Esophagus squamous epithelium (tissue), 5 donors: Measurements from ENCODE around the gene TRAPPC5. TPM values are rescaled to one million over a fixed set of nuclear protein-coding genes. Genes with fewer than 3 reads are reported as not detected.

Experiments
- DNase-seq: peaks from one replicate; lab custom pipeline; 2025; lab: John Stamatoyannopoulos, UW
- H3K27ac ChIP-seq, 4 donors: fragments of 200-600 bp; sonication (generic); one replicate each; pipeline ENCODE4 v1.5.1; 2016 to 2019; ENCODE audit warnings: mild to moderate bottlenecking in 1 of 4
- H3K27me3 ChIP-seq, 4 donors: fragments of 200-600 bp; sonication (generic); 1 replicate in 3 of 4; 2 replicates in 1 of 4; pipeline versions ENCODE4 v1.5.1 to v1.6.0; 2017 to 2021; ENCODE audit warnings: antibody characterized with exemption in 1 of 4
- H3K36me3 ChIP-seq, 3 donors: fragments of 200-600 bp; sonication (generic); one replicate each; pipeline ENCODE4 v1.5.1; 2016 to 2019
- H3K4me1 ChIP-seq, 3 donors: fragments of 200-600 bp; sonication (generic); one replicate each; pipeline ENCODE4 v1.5.1; 2017 to 2019
- H3K4me3 ChIP-seq, 4 donors: fragments of 200-600 bp; sonication (generic); 1 replicate in 3 of 4; 2 replicates in 1 of 4; pipeline ENCODE4 v1.5.1; 2016 to 2019; ENCODE audit warnings: mild to moderate bottlenecking in 2 of 4, moderate library complexity in 1 of 4
- H3K9me3 ChIP-seq, 3 donors: fragments of 200-600 bp; sonication (generic); one replicate each; pipeline ENCODE4 v1.5.1; 2016 to 2019
- POLR2A ChIP-seq, 4 donors: fragments of 450-650 bp; IDR thresholded peaks; one replicate each; pipeline ENCODE4 v1.6.1; 2017; ENCODE audit warnings: antibody characterized with exemption in 4 of 4, mild to moderate bottlenecking in 4 of 4, moderate library complexity in 3 of 4
- WGBS, 2 donors: methylation state at CpG; one replicate each; pipeline ENCODE4 v1.1.5; 2018; 5-methylcytosine and 5-hydroxymethylcytosine counted together
- intact Hi-C: fragments of 100-400 bp; cut with DNase I; formaldehyde crosslinking; loops from one replicate; pipeline ENCODE4 v1.15.0; 2022
- total RNA-seq, 4 donors: library from RNA; depleted of rRNA; stranded (reverse); fragments of >200 nt; gene quantifications; one replicate each; pipeline ENCODE4 v1.1.0, GENCODE V29; 2016
- TF ChIP-seq, protein P1 (sequence below), 6 experiments: fragments of 450-650 bp in 4 of 6; fragments of 200-600 bp in 2 of 6; sonication (generic) in 2 of 6; IDR thresholded peaks; one replicate each; pipeline ENCODE4 v1.5.1; 2016 to 2019; ENCODE audit warnings: antibody characterized with exemption in 6 of 6, mild to moderate bottlenecking in 4 of 6, moderate library complexity in 4 of 6
- donor health status: DM: yes; HTN: yes; CAD: no.

Gene TRAPPC5
- total RNA-seq, 4 donors from 2014 or later = 52.3 to 91.5 (median 77.4) TPM

DNA sequence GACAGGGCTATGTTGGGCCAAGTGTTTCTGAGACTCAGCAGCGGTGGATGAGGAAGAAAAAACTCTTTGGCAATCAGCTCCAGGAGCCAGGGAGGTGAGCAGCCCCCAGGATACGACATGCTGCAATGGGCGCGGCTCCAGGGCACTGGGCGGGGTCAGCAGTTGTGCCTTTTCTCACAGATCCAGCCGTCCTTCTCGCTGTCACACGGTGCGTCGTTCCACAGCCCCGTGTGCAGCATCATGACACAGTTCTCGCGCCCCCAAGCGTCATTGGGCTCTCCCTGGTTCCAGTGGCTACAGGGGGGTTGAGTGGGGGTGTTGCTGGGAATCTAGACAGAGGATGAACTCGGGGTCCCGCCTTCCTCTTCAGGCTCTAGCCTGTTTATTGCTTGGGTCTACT, 48.6 kb downstream of the TRAPPC5 start:
- 7 to 24% methylated on average over 4 to 10 of the region's 16 CpGs for WGBS, 2 donors
- H3K27me3 ChIP-seq = peaks cover 5 to 93% (median 12%) of the 10 kb centered on the region in 4 donors
- DNase-seq = no peak
- intact Hi-C loops = no loop called here
- no peaks in the 10 kb centered on the region for H3K9me3 ChIP-seq
- H3K4me3 ChIP-seq = no peak overlapping the region
- no peaks in the 10 kb centered on the region for H3K36me3 ChIP-seq
- TF ChIP-seq, protein P1, sequence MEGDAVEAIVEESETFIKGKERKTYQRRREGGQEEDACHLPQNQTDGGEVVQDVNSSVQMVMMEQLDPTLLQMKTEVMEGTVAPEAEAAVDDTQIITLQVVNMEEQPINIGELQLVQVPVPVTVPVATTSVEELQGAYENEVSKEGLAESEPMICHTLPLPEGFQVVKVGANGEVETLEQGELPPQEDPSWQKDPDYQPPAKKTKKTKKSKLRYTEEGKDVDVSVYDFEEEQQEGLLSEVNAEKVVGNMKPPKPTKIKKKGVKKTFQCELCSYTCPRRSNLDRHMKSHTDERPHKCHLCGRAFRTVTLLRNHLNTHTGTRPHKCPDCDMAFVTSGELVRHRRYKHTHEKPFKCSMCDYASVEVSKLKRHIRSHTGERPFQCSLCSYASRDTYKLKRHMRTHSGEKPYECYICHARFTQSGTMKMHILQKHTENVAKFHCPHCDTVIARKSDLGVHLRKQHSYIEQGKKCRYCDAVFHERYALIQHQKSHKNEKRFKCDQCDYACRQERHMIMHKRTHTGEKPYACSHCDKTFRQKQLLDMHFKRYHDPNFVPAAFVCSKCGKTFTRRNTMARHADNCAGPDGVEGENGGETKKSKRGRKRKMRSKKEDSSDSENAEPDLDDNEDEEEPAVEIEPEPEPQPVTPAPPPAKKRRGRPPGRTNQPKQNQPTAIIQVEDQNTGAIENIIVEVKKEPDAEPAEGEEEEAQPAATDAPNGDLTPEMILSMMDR (IDR thresholded peaks at IDR 0.05) = no peak
- no peak for TF ChIP-seq POLR2A (IDR thresholded peaks at IDR 0.05)
- peaks cover 0 to 8% (median 3%) of the 10 kb centered on the region in 3 donors for H3K4me1 ChIP-seq
- H3K27ac ChIP-seq = no peak overlapping the region

DNA sequence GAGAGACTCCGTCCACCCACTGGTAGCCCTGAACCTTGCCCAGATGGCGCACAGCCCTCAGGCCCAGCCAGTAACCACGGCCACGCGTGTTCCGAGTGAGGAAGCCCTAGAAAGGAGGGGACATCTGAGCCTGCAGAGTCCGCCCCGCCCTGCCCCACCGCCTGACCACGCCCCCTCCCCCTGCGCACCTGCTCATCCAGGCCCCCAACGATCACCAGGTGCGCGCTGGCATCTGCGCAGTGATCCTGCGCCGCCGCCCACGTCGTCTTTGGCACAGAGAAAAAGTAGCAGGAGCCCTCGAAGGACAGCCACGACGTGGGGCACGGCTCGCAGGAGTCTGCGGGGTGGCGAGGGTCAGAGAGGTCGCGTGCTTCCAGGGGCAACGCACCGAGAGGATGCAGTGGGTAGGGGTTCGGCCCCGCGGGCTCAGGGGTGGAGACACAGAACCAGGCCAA, 49.2 kb downstream of the TRAPPC5 start:
- Histone ChIP-seq H3K4me3 (peak overlapping the region in 1 of 4 donors; percentile 15), H3K36me3 (no peaks in the 10 kb centered on the region), H3K9me3 (no peaks in the 10 kb centered on the region), H3K4me1 (peaks cover 0 to 8% (median 3%) of the 10 kb centered on the region in 3 donors), H3K27ac (no peak overlapping the region), H3K27me3 (peaks cover 5 to 92% (median 12%) of the 10 kb centered on the region in 4 donors)
- WGBS, 2 donors = 6 to 8% methylated on average over 2 to 6 of the region's 34 CpGs
- DNase-seq = no peak
- TF ChIP-seq, protein P1 (IDR thresholded peaks at IDR 0.05) = no peak
- TF ChIP-seq POLR2A (IDR thresholded peaks at IDR 0.05) = no peak
- intact Hi-C loops = no loop called here

DNA sequence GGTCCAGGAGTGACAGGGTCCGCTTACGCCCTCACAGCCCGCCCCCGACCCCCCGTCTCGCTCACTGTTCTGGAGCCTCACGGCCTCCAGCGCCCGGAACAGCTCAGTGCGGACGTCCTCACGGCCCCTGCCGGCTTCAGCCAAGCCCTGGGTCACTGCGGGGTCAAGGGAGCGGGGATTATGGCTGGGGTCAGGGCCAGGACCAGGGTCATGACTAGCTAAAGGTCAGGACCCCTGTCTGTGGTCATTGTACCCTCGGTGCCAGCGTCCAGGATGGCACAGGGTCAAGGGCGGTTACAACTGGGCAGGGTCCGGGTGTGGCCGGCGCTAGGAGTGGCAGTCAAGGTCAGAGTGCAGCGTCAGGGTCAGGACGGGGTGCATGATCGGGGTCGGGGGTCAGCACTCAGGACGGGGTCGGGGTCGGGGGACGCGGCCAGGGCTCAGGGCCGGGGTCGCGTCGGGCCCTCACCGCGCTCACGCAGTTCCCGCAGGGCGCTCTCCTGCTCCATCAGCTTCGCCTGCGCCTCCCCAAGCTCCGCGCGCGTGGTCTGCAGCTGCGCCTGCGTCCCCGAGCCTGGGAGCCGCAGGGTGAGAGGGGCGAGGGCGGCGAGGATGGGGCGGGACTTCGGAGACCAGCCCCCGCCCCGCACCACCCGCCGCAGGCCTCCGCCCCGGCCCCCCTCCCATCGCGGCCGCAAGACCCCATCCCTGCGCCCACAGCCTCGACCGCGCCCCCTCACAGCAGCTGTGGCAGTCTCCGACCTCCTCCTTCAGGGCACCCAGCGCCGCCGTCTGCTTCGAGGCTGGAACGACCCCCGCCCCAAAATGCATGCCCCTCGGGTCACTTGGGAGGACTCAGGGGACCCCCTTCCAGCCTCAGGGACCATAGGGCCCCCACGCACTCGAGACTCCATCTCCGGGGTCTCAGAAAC, 49.9 kb downstream of the TRAPPC5 start:
- DNase-seq = no peak
- H3K27ac ChIP-seq = no peak overlapping the region
- H3K27me3 ChIP-seq = peaks cover 5 to 86% (median 12%) of the 10 kb centered on the region in 4 donors
- 0 to 15% methylated on average over 2 to 4 of the region's 78 CpGs for WGBS, 2 donors
- H3K9me3 ChIP-seq = no peaks in the 10 kb centered on the region
- intact Hi-C loops = no loop called here
- no peaks in the 10 kb centered on the region for H3K36me3 ChIP-seq
- TF ChIP-seq POLR2A (IDR thresholded peaks at IDR 0.05) = no peak
- TF ChIP-seq, protein P1 (IDR thresholded peaks at IDR 0.05) = no peak
- H3K4me1 ChIP-seq = peaks cover 0 to 8% (median 3%) of the 10 kb centered on the region in 3 donors
- H3K4me3 ChIP-seq = peak overlapping the region in 1 of 4 donors; percentile 15

DNA sequence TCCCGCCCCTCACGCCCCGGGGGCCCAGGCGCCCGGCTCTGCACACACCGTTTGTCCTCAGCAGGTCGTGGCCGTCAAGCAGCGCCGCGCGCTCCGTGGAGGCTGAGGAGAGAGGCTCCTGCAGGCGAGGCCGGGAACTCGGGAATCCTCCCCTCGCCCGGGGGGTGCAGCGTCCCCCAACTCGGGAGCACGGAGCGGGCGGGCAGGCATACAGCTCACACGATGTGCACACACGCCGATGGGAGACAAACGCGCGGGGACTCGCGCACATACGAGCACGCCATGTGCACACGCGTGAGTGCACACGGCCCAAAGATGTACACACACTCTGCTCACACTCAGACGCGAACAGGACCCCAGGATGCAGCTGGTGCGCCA, 50.6 kb downstream of the TRAPPC5 start:
- no peak overlapping the region for H3K27ac ChIP-seq
- TF ChIP-seq POLR2A (IDR thresholded peaks at IDR 0.05) = no peak
- TF ChIP-seq, protein P1 (IDR thresholded peaks at IDR 0.05) = no peak
- intact Hi-C loops = no loop called here
- H3K4me1 ChIP-seq = peaks cover 0 to 8% (median 3%) of the 10 kb centered on the region in 3 donors
- peaks cover 5 to 83% (median 12%) of the 10 kb centered on the region in 4 donors for H3K27me3 ChIP-seq
- 53% methylated on average over 11 of the region's 39 CpGs; no CpG with 5 or more reads in 1 of the 2 donors for WGBS, 2 donors
- DNase-seq = no peak
- H3K4me3 ChIP-seq = no peak overlapping the region
- H3K9me3 ChIP-seq = no peaks in the 10 kb centered on the region
- no peaks in the 10 kb centered on the region for H3K36me3 ChIP-seq

DNA sequence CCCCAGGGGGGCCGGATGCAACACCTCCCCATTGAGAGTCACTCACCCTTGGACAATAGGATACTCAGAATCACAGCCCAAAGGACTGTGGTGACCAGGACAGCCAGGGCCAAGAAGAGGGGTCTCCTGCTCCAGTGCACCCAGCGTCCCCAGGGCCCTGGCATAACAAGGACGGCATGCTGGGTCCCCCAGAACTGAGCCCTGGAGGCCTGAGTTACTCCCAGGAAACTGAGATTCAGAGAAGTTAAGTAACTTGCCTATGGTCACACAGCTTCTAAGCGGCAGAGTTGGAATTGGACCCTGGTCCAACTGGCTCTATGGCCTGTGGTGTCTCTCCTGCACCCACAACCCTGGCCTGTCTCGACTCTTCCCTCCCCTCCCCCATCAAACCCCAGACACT, 51.0 kb downstream of the TRAPPC5 start:
- Histone ChIP-seq H3K4me1 (peaks cover 0 to 8% (median 3%) of the 10 kb centered on the region in 3 donors), H3K4me3 (no peak overlapping the region), H3K9me3 (no peaks in the 10 kb centered on the region), H3K36me3 (no peaks in the 10 kb centered on the region), H3K27me3 (peaks cover 5 to 79% (median 12%) of the 10 kb centered on the region in 4 donors), H3K27ac (no peak overlapping the region)
- intact Hi-C loops = no loop called here
- WGBS, 2 donors = 75 to 82% methylated on average over 2 to 3 of the region's 5 CpGs
- no peak for TF ChIP-seq POLR2A (IDR thresholded peaks at IDR 0.05)
- TF ChIP-seq, protein P1 (IDR thresholded peaks at IDR 0.05) = no peak
- no peak for DNase-seq
